K562 (cell line): ENCODE data around the gene ANKRD23. TPM values are rescaled to one million over a fixed set of nuclear protein-coding genes. Genes with fewer than 3 reads are reported as not detected.

ENCODE experiments used
- ATAC-seq: fragments of 200-7000 bp; cut with Tn5 transposase; 3 replicates; pipeline ENCODE4 v1.9.1; 2020; ENCODE audit warnings: moderate library complexity
- BruUV-seq: library from RNA; stranded (reverse); fragments of 400-500 nt; replicated peaks from 2 replicates; lab custom pipeline; 2021; lab: Mats Ljungman, UMichigan
- CTCF ChIA-PET: fragments of 300-600 bp; formaldehyde crosslinking; extraction: SDS; loops from one replicate; lab custom pipeline; 2021; ENCODE audit warnings: low intra/inter-chr PET ratio; lab: Yijun Ruan, JAX
- POLR2A ChIA-PET: fragments of 300-600, 350-650 bp; sonication (Branson Sonifier 250); formaldehyde crosslinking; extraction: SDS; loops from one replicate; lab custom pipeline; 2021; ENCODE audit warnings: antibody characterized with exemption, inconsistent platforms; lab: Yijun Ruan, JAX
- DNase-seq, 4 experiments: peaks; one replicate each; pipeline versions ENCODE4 v3.0.0 to v3.0.0-alpha.2; 2011 to 2018; ENCODE audit warnings: low spot score in 3 of 4, mixed read lengths in 3 of 4; ENCODE audit errors: extremely low read depth in 1 of 4
- FAIRE-seq: peaks from 2 replicates; lab custom pipeline; 2011; peaks lifted over from hg19 to GRCh38; lab: Jason Lieb, UNC
- H2AFZ ChIP-seq: 2 replicates; pipeline ENCODE4 v1.6.0; 2011; ENCODE audit warnings: low read depth, low read length, control low read depth, inconsistent platforms
- H3K27ac ChIP-seq: fragments of 200-600 bp; 3 replicates; pipeline ENCODE4 v1.8.0; 2011; ENCODE audit warnings: low read depth, mild to moderate bottlenecking, control low read depth, inconsistent platforms, low read length, moderate library complexity, mixed read lengths; ENCODE audit errors: extremely low read depth
- H3K27me3 ChIP-seq, 2 experiments: fragments of 300-600 bp in 1 of 2; 2 replicates in 1 of 2; 3 replicates in 1 of 2; pipeline versions ENCODE4 v1.6.0 to v1.8.0; 2011; ENCODE audit warnings: inconsistent platforms in 2 of 2, low read length in 2 of 2, mild to moderate bottlenecking in 1 of 2, mixed read lengths in 1 of 2, moderate library complexity in 1 of 2; ENCODE audit not compliant: control insufficient read depth in 2 of 2, insufficient read depth in 2 of 2
- H3K36me3 ChIP-seq: fragments of 300-600 bp; 3 replicates; pipeline ENCODE4 v1.8.0; 2011; ENCODE audit warnings: mild to moderate bottlenecking, low read length, inconsistent platforms; ENCODE audit not compliant: control insufficient read depth, insufficient read depth
- H3K4me1 ChIP-seq, 2 experiments: fragments of 200-600 bp in 1 of 2; replicated peaks in 1 of 2; 2 replicates in 1 of 2; 3 replicates in 1 of 2; pipeline versions ENCODE4 v1.5.1 to v1.8.0; 2011; ENCODE audit warnings: inconsistent platforms in 2 of 2, low read length in 2 of 2, mild to moderate bottlenecking in 1 of 2, mixed read lengths in 1 of 2, moderate library complexity in 1 of 2; ENCODE audit not compliant: control insufficient read depth in 2 of 2, insufficient read depth in 2 of 2
- H3K4me2 ChIP-seq: 2 replicates; pipeline ENCODE4 v1.6.1; 2011; ENCODE audit warnings: low read length, control low read depth, inconsistent platforms, mixed read lengths; ENCODE audit not compliant: insufficient read depth
- H3K4me3 ChIP-seq: fragments of 200-600 bp; sonication (generic), shearing (Covaris generic); 2 replicates; pipeline ENCODE4 v1.5.1; 2016; ENCODE audit warnings: control low read depth, inconsistent platforms
- H3K79me2 ChIP-seq: fragments of 200-600 bp; 3 replicates; pipeline ENCODE4 v1.8.0; 2011; ENCODE audit warnings: low read length, inconsistent platforms; ENCODE audit not compliant: control insufficient read depth, insufficient read depth
- H3K9ac ChIP-seq, 2 experiments: 2 replicates each; pipeline versions ENCODE4 v1.6.0 to v1.6.1; 2011; ENCODE audit warnings: low read depth in 2 of 2, low read length in 2 of 2, control low read depth in 1 of 2, inconsistent platforms in 1 of 2, mild to moderate bottlenecking in 1 of 2, mixed read lengths in 1 of 2; ENCODE audit not compliant: insufficient read depth in 1 of 2
- H3K9me1 ChIP-seq: one replicate; pipeline ENCODE4 v1.6.0; 2011; ENCODE audit warnings: inconsistent platforms, mild to moderate bottlenecking, low read length, moderate library complexity; ENCODE audit not compliant: control insufficient read depth, insufficient read depth
- H3K9me3 ChIP-seq: replicated peaks from 2 replicates; pipeline ENCODE4 v1.5.1; 2011; ENCODE audit warnings: low read depth, low read length, inconsistent platforms; ENCODE audit not compliant: control insufficient read depth, insufficient read depth
- H4K20me1 ChIP-seq: replicated peaks from 2 replicates; pipeline ENCODE4 v1.6.1; 2011; ENCODE audit warnings: low read length, inconsistent platforms, mixed read lengths; ENCODE audit not compliant: control insufficient read depth, insufficient read depth
- COPS2 ChIP-seq: fragments of 450-650 bp; conservative IDR thresholded peaks from 2 replicates; pipeline ENCODE4 v1.6.1; 2016; ENCODE audit warnings: mild to moderate bottlenecking, moderate library complexity
- KDM4B ChIP-seq, 2 experiments: fragments of 450-650 bp in 1 of 2; sonication (generic) in 1 of 2; IDR thresholded peaks; 2 replicates each; pipeline ENCODE4 v1.6.1; 2016 to 2017; ENCODE audit warnings: borderline replicate concordance in 2 of 2, antibody characterized with exemption in 1 of 2, low read depth in 1 of 2, mild to moderate bottlenecking in 1 of 2
- NEUROD1 ChIP-seq: fragments of 150-350 bp; IDR thresholded peaks from 2 replicates; pipeline ENCODE4 v1.6.1; 2014; ENCODE audit warnings: borderline replicate concordance, low read length, low read depth; ENCODE audit not compliant: partially characterized antibody
- PML ChIP-seq: IDR thresholded peaks from 2 replicates; pipeline ENCODE4 v1.6.1; 2012; ENCODE audit warnings: low read length, inconsistent platforms
- POLR2G ChIP-seq: fragments of 200-400 bp; formaldehyde crosslinking; IDR thresholded peaks from 2 replicates; pipeline ENCODE4 v1.6.1; 2017; ENCODE audit warnings: low read depth, mild to moderate bottlenecking, antibody characterized with exemption, low read length, moderate library complexity
- RBFOX2 ChIP-seq: fragments of 200-400 bp; formaldehyde crosslinking; IDR thresholded peaks from 2 replicates; pipeline ENCODE4 v1.6.1; 2017; ENCODE audit warnings: low read depth, mild to moderate bottlenecking, low read length, moderate library complexity
- STAT6 ChIP-seq: sonication (generic); formaldehyde crosslinking; IDR thresholded peaks from 2 replicates; pipeline ENCODE4 v1.8.1; 2023; ENCODE audit warnings: mild to moderate bottlenecking, missing genetic modification reagents
- TCFL5 ChIP-seq: fragments of 250-450 bp; sonication (Bioruptor Pico); conservative IDR thresholded peaks from 2 replicates; pipeline ENCODE4 v1.6.1; 2021; ENCODE audit warnings: mild to moderate bottlenecking, moderate library complexity, matching md5 sums
- ZBTB9 ChIP-seq: fragments of 450-650 bp; formaldehyde crosslinking; IDR thresholded peaks from 2 replicates; pipeline ENCODE4 v1.4.0; 2020; ENCODE audit warnings: mild to moderate bottlenecking, moderate library complexity
- ZNF77 ChIP-seq: fragments of 250-450 bp; sonication (Bioruptor Pico); IDR thresholded peaks from 2 replicates; pipeline ENCODE4 v1.5.0; 2020
- WGBS: fragments of 100-300 bp; shearing (Covaris generic); methylation state at CpG from one replicate; pipeline ENCODE4 v1.1.6; 2016; ENCODE audit warnings: low coverage, mixed read lengths; ENCODE audit not compliant: insufficient coverage; ENCODE audit errors: missing lambda C conversion rate; 5-methylcytosine and 5-hydroxymethylcytosine counted together
- in situ Hi-C: fragments of 300-500 bp; cut with MboI; formaldehyde crosslinking; loops from 4 replicates; pipeline ENCODE4 v1.15.0; 2018; ENCODE audit warnings: inconsistent platforms, mixed read lengths
- intact Hi-C: fragments of 100-400 bp; cut with micrococcal nuclease; formaldehyde crosslinking; loops from 2 replicates; pipeline ENCODE4 v1.14.2; 2022
- polyA plus RNA-seq, 8 experiments: library from polyadenylated mRNA; depleted of rRNA in 4 of 8; stranded (reverse) in 5 of 8; unstranded in 3 of 8; fragments of >200 nt; fragmentation: Nextera tagmentation in 2 of 8; fragmentation: Illumina TruSeq in 1 of 8; extraction: Ambion mirVana in 2 of 8; extraction: Trizol in 1 of 8; gene quantifications; 2 replicates each; pipeline versions ENCODE4 v1.2.1 to v1.2.3, GENCODE V29; 2011 to 2014; ENCODE audit warnings: inconsistent platforms in 1 of 8, missing spikeins in 1 of 8
- total RNA-seq, 7 experiments: library from RNA; depleted of rRNA in 6 of 7; stranded (reverse); fragments of >200 nt in 6 of 7; fragmentation: Illumina TruSeq in 2 of 7; extraction: Trizol in 2 of 7; gene quantifications; 2 replicates each; pipeline versions ENCODE4 v1.2.1 to v1.2.3, GENCODE V29; 2011 to 2021; ENCODE audit warnings: low replicate concordance in 1 of 7

The ANKRD23 gene
- total and polyA plus RNA-seq, 9 of the 15 experiments (the other 6 are each of a cell fraction or from before 2014, with no cell fraction given): 0.32 to 4.8 (median 2.8) TPM

- 91% methylated on average over 9 of the region's 14 CpGs for WGBS
Measured at GRCh38 chr2:96866149-96866548, 22.3 kb upstream of the ANKRD23 start.

GRCh38 chr2:96865654-96866053 lies 21.8 kb upstream of the ANKRD23 start:
- peaks cover 74% of the 10 kb centered on the region for H3K36me3 ChIP-seq
- no peaks in the 10 kb centered on the region for H3K27me3 ChIP-seq
- peaks cover 8 to 78% of the 10 kb centered on the region in 2 experiments; a peak in 4 of 5 replicates for H3K4me1 ChIP-seq
- H3K9me1 ChIP-seq: peaks cover 8% of the 10 kb centered on the region
- H3K9ac ChIP-seq: peak overlapping the region in 1 of 2 experiments; percentile 100; a peak in 2 of 4 replicates
- ChIA-PET CTCF (interaction anchor here (0.6 kb wide), 1 partner anchor 8 kb away, joined by 3 read pairs; the partner anchor contains the start of gene ANKRD39), POLR2A (no interaction called here)
- in situ Hi-C loops (loop anchor here (25.0 kb wide), 1 partner anchor 247 kb away; the partner anchor contains the start of gene ANKRD36), intact Hi-C loops (no loop called here)
- peaks cover 68% of the 10 kb centered on the region for H3K79me2 ChIP-seq
- ATAC-seq (no peak), FAIRE-seq (no peak), DNase-seq (no peak)
- no peak overlapping the region; the same call in 2 of the 3 replicates for H3K27ac ChIP-seq
- no TSS peak for BruUV-seq
- H4K20me1 ChIP-seq: peaks cover 16% of the 10 kb centered on the region; the same call in 1 of the 2 replicates
- H3K4me3 ChIP-seq: no peak overlapping the region
- no peak overlapping the region for H3K4me2 ChIP-seq
- no peak for TF ChIP-seq COPS2
- no peak for TF ChIP-seq ZBTB9 (CRISPR knock-in tag)
- no peak for TF ChIP-seq PML
- no peak for TF ChIP-seq NEUROD1
- TF ChIP-seq ZNF77: no peak
- TF ChIP-seq STAT6: no peak
- no peak for TF ChIP-seq KDM4B (IDR thresholded peaks at IDR 0.05; ENCODE audit: borderline replicate concordance in 2 of 2, low read depth in 1 of 2)
- 92% methylated on average over 9 of the region's 16 CpGs for WGBS
- H3K9me3 ChIP-seq: no peaks in the 10 kb centered on the region
- no peak overlapping the region for H2AFZ ChIP-seq

More at GRCh38 chr2:96866149-96866548, 22.3 kb upstream of the ANKRD23 start:
- peaks cover 11 to 78% of the 10 kb centered on the region in 2 experiments; a peak in 4 of 5 replicates for H3K4me1 ChIP-seq
- ChIA-PET POLR2A (no interaction called here), CTCF (interaction anchor here (0.6 kb wide), 1 partner anchor 8 kb away, joined by 3 read pairs; the partner anchor contains the start of gene ANKRD39)
- no peak overlapping the region for H2AFZ ChIP-seq
- no peak overlapping the region for H3K4me3 ChIP-seq
- no peak for DNase-seq
- H4K20me1 ChIP-seq: peaks cover 16% of the 10 kb centered on the region; the same call in 1 of the 2 replicates
- intact Hi-C loops (no loop called here), in situ Hi-C loops (loop anchor here (25.0 kb wide), 1 partner anchor 246 kb away; the partner anchor contains the start of gene ANKRD36)
- H3K36me3 ChIP-seq: peaks cover 70% of the 10 kb centered on the region
- H3K4me2 ChIP-seq: peak overlapping the region; percentile 93; the same call in 1 of the 2 replicates
- ATAC-seq: no peak
- H3K27ac ChIP-seq: no peak overlapping the region
- no peak for FAIRE-seq
- peaks cover 8% of the 10 kb centered on the region for H3K9me1 ChIP-seq
- H3K9me3 ChIP-seq: no peaks in the 10 kb centered on the region
- H3K27me3 ChIP-seq: no peaks in the 10 kb centered on the region
- H3K9ac ChIP-seq: peak overlapping the region; percentile 90 to 100; a peak in 3 of 4 replicates
- peaks cover 73% of the 10 kb centered on the region for H3K79me2 ChIP-seq
- no peak for TF ChIP-seq TCFL5 (CRISPR knock-in tag)
- TF ChIP-seq POLR2G: peak; percentile 57; the same call in 1 of the 2 replicates
- TF ChIP-seq RBFOX2: peak; percentile 49; the same call in 1 of the 2 replicates
- BruUV-seq: no TSS peak
